Urinary bladder (tissue), 4 donors: Measurements from ENCODE around the gene GSTM4. TPM values are rescaled to one million over a fixed set of nuclear protein-coding genes. Genes with fewer than 3 reads are reported as not detected.

Experiments used
- DNase-seq: peaks from one replicate; pipeline ENCODE4 v3.0.0-alpha.2; 2015; ENCODE audit errors: extremely low spot score
- H3K27ac ChIP-seq: one replicate; pipeline ENCODE4 v1.5.1; 2013; ENCODE audit warnings: low read depth, mild to moderate bottlenecking, moderate library complexity
- H3K36me3 ChIP-seq: one replicate; pipeline ENCODE4 v1.6.1; 2013; ENCODE audit warnings: mild to moderate bottlenecking, moderate library complexity; ENCODE audit not compliant: insufficient read depth
- H3K4me1 ChIP-seq: one replicate; pipeline ENCODE4 v1.6.1; 2013; ENCODE audit warnings: mild to moderate bottlenecking, moderate library complexity; ENCODE audit not compliant: insufficient read depth
- H3K4me3 ChIP-seq: one replicate; pipeline ENCODE4 v1.5.1; 2013; ENCODE audit warnings: low read depth, low read length
- WGBS: extraction: QIAGEN DNeasy Blood & Tissue Kit; methylation state at CpG from one replicate; pipeline ENCODE4 v1.1.7; 2013; 5-methylcytosine and 5-hydroxymethylcytosine counted together
- polyA plus RNA-seq: library from polyadenylated mRNA; stranded (reverse); fragments of 200-250 nt; gene quantifications from one replicate; pipeline ENCODE4 v1.2.3, GENCODE V29; 2013
- total RNA-seq: library from RNA; depleted of rRNA; stranded (reverse); fragments of >200 nt; gene quantifications from one replicate; pipeline ENCODE4 v1.2.3, GENCODE V29; 2014
- donor health status: healthy with polysubstance abuse.
- donor health status: healthy.

The GSTM4 gene
- total and polyA plus RNA-seq, 2 donors, result 12.4 to 58.2 TPM

DNA sequence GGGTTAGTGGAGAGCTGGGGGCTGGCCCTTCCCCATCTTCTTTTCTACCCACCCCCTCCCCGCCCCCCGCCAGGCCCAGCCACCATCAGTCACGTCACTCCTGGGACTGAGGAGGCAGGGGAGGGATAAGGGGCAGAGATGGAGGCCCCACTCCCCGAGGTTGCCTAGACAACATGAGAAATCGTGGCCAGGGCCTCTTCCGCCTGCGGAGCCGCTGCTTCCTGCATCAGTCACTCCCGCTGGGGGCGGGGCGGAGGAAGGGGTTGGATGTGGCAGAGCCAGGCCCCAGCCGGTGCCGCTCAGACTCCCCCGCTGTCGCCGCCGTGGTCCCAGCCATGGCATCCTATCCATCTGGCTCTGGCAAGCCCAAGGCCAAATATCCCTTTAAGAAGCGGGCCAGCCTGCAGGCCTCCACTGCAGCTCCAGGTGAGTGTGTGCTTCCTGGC is 35.0 kb upstream of the GSTM4 start:
- peak; percentile 90 for DNase-seq
- H3K27ac ChIP-seq, result peak overlapping the region; percentile 80
- WGBS, result under 1% methylated on average over 18 of the region's 18 CpGs
- H3K4me3 ChIP-seq, result peak overlapping the region; percentile 58
- no peaks in the 10 kb centered on the region for H3K4me1 ChIP-seq
- no peaks in the 10 kb centered on the region for H3K36me3 ChIP-seq

DNA sequence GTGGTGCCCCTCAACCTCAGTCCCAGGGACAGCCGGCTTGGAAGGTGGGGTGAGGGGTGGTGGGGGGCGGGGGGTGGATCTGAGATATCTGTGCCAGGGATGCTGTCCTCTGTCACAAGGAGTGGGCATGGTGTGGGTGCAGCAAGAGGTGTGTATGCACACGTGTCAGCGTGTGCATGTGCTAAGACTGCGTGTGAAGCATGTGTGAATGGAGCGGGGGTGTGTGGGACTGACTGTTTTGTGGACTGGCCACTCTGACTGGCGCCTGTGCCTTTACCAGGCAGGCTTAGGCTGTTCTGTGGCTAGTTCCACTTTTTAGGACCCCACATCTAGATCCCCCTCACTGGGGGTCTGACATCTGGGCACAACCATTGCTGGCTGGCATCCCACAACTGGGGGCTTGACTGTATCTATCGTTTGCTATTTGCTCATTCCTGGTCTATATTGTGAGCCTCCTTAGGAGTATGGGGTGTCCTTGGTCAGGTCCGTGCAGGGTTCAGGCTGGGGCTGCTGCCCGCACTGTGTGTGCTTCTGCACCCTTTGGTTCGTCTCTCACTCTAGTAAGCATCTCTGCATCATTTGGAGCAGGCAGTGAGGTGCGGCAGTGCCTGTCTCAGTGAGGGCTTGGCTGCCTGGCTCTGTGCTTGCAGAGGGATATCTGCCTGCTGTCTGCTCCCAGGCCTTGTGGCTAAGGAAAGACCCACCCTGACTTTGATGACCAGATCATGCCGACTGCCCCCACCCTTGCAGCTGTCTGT is 34.3 kb upstream of the GSTM4 start:
- WGBS, result 38% methylated on average over 13 of the region's 13 CpGs
- H3K27ac ChIP-seq, result no peak overlapping the region
- no peaks in the 10 kb centered on the region for H3K4me1 ChIP-seq
- DNase-seq, result no peak
- H3K36me3 ChIP-seq, result no peaks in the 10 kb centered on the region
- H3K4me3 ChIP-seq, result peak overlapping the region; percentile 58

DNA sequence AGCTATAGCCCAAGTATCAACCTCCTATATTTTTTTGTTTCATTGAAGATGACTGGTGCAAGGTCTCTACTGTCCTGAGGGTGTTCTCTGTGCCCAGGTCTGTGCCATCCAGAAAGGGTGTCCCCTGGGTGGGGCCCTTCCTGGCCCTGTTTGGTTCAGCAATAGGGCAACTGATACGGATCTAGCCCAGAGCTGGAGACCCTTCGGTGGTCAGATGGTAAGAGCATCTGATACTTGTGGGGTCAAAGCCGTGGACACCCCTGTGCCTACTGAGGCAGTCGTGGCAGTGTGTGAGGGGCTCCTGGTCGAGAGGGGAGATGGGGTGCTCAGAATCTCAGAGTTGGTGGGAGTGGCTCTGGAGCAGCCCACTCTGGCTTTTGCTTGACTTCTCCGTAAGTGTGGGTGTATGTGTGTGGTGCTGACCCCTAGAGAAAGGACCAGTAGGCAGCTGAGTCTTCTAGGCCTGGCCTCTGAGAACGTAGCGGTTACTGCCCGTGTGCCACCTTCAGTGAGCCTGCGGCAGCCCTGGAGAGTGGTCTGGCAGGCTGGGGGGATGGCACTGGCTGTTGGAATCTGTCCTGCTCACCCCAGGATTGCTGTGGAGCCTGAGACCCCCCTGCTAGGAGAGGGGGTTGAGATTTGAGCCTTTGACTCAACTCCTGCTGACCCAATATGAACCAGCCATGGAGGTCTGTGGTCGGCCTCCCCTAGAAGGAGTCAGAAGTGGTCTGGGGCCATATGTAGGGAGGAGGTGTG is 33.6 kb upstream of the GSTM4 start:
- no peak overlapping the region for H3K27ac ChIP-seq
- no peak for DNase-seq
- H3K36me3 ChIP-seq, result peaks cover 3% of the 10 kb centered on the region
- no peaks in the 10 kb centered on the region for H3K4me1 ChIP-seq
- WGBS, result 83% methylated on average over 11 of the region's 11 CpGs
- H3K4me3 ChIP-seq, result no peak overlapping the region

DNA sequence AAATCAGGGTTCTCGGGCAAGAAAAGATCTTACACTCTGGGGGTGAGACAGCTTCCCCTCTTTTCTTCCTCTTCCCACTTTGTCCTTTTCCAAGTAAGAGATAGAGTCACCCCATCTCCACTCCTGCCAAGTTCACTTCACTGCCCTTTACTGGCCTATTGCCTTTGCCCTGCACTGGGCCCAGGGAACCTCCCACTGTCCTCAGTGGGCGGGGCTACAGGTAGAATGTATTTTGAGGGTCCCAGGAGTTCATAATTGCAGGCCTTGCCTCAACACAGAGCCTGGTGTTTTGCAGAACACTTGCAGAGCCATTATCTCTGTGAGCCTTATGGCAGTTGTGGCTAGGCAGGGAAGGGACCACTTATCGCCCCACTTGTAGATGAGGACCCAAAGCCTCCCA is 33.0 kb upstream of the GSTM4 start:
- no peak overlapping the region for H3K27ac ChIP-seq
- no peaks in the 10 kb centered on the region for H3K4me1 ChIP-seq
- H3K36me3 ChIP-seq, result peaks cover 3% of the 10 kb centered on the region
- no peak overlapping the region for H3K4me3 ChIP-seq
- no peak for DNase-seq
- WGBS, result 92% methylated on average over 3 of the region's 3 CpGs

DNA sequence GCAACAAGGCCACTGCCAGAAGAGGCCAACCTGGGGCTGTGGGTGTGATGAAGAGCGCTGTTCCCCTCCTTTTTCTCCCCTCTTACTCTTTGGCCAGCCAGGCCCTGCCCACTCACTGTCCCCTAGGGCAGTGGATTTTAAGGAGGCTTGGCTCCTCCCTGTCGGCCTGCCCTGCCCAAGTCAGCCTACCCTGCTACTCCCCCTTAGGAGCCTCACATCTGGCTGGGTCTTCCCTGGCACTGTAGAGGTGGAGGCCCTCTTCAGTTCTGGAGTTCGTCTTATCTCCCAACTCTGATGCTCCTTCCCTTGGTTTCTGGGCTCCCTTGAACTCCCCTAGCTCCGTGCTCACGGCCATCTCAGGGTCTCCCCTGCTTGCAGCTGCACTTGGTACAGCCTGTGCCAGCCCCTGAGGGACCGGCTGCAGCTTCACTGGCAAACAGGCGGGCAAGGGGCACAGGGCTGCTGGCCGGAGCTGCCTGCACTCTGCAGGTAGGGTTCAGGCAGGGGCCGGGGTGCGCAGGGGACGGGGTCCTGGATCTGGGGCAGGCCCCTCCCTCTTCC is 32.2 kb upstream of the GSTM4 start:
- Histone ChIP-seq H3K4me3 (no peak overlapping the region), H3K36me3 (peaks cover 3% of the 10 kb centered on the region), H3K4me1 (no peaks in the 10 kb centered on the region), H3K27ac (no peak overlapping the region)
- WGBS, result 49% methylated on average over 11 of the region's 11 CpGs
- DNase-seq, result no peak

DNA sequence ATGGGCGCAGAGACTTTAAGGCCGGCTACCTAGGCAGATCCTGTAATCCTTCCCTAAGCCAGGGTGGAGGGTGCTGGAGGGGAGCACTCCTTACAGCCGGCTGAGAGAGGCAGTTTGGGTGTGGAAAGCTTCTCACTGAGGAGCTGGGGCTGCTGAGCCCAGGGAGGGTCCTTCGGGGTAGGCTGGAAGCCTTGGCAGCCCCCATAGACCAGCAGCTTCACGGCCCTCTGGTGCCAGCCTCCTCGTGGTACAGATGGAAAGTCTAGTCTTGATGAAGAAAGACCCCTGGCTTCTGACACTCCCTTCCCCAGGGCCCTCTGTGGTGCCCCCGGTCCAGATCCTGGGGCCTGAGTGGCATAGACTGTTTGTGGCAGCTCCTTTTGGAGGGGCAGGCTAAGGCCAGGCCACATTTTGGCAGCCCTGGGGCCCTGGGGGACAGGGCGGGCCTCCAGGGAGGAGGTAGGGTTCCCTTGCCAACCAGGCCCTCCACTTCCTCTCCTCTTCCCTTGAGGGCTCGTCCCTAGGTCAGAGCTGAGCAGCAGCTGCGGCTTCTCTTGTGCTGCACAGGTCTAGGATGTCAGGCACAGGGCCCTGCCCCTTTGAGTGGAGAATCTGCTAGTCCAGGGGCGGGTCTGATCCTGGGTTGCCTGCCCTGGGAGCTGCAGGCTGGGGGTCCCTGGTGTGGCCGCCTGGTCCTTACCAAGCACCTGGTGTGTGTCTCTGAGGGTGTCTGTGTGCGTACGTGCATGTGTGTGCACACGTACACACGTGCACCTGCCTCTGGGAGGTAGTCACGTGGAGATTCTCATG is 31.5 kb upstream of the GSTM4 start:
- Histone ChIP-seq H3K4me1 (no peaks in the 10 kb centered on the region), H3K4me3 (no peak overlapping the region), H3K36me3 (peaks cover 3% of the 10 kb centered on the region), H3K27ac (no peak overlapping the region)
- 69% methylated on average over 17 of the region's 17 CpGs for WGBS
- no peak for DNase-seq

DNA sequence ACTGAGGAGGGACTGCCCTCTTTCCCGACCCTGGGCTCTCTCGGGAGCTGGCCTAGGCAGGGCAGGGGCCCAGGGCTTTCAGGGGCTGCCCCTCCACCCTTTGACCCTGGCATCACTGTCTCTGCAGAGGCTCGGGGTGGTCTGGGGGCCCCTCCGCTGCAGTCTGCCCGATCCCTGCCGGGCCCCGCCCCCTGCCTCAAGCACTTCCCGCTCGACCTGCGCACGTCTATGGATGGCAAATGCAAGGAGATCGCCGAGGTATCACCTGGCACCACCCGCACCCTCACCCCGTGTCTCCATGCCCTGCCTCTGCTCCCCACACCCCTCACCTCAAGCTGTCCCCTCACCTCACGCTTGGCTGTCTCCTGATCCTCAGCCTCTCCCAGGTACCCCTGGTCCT is 30.7 kb upstream of the GSTM4 start:
- Histone ChIP-seq H3K4me3 (no peak overlapping the region), H3K36me3 (peaks cover 3% of the 10 kb centered on the region), H3K4me1 (no peaks in the 10 kb centered on the region), H3K27ac (no peak overlapping the region)
- no peak for DNase-seq
- 77% methylated on average over 16 of the region's 16 CpGs for WGBS

DNA sequence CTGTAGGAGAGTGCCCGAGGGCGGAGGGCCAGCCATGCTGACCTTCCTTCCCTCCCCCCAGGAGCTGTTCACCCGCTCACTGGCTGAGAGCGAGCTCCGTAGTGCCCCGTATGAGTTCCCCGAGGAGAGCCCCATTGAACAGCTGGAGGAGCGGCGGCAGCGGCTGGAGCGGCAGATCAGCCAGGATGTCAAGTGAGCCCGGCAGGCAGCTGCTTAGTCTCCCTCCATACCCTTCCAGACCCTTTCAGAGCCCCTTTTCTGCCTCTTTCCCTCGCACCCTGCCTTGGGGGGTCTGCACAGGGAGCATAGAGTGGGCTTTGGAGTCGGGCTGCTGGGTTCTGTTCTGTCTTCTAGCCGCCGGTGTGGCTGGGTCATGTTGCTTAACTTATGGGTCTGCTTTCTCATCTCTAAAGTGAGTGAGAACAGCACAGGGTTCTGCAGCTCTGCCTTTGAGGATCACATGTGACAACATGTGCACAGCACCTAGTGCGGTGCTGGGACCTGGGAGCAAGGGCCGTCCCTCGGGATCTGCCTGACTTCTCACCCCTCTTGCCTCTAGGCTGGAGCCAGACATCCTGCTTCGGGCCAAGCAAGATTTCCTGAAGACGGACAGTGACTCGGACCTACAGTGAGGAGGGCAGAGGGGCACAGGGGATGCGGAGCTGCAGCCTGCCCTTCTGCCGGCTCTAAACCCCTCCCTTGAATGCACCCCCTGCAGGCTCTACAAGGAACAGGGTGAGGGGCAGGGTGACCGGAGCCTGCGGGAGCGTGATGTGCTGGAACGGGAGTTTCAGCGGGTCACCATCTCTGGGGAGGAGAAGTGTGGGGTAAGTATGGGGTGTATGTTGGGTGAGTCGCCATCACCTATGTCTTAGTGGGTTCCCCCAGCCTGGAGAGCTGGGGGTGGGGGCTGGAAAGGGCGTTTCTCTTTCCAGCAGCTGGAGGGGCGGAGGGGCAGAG is 30.0 kb upstream of the GSTM4 start:
- Histone ChIP-seq H3K4me3 (no peak overlapping the region), H3K36me3 (peaks cover 3% of the 10 kb centered on the region), H3K27ac (no peak overlapping the region), H3K4me1 (no peaks in the 10 kb centered on the region)
- WGBS, result 71% methylated on average over 32 of the region's 32 CpGs
- DNase-seq, result no peak

DNA sequence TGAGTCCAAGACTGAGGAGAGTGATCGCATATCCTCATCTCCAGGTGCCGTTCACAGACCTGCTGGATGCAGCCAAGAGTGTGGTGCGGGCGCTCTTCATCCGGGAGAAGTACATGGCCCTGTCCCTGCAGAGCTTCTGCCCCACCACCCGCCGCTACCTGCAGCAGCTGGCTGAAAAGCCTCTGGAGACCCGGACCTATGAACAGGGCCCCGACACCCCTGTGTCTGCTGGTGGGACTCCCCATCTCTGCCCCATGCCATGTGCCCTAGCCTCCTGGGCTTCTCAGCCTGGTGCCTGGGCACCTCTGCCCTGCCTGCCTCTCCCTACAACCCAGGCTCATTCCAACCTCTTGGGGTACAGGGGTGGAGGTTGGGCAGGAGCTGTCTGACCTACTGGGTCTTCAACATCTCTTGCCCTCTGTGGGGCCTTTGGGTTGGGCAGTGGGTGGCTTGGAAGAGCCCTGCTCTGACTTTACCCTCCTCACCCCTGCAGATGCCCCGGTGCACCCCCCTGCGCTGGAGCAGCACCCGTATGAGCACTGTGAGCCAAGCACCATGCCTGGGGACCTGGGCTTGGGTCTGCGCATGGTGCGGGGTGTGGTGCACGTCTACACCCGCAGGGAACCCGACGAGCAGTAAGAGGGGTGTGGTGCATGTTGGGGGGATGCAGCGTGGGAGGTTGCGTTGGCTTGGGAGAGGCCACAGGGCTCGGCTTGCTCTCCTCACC is 29.1 kb upstream of the GSTM4 start:
- H3K27ac ChIP-seq, result no peak overlapping the region
- DNase-seq, result no peak
- H3K36me3 ChIP-seq, result peaks cover 3% of the 10 kb centered on the region
- 94% methylated on average over 21 of the region's 21 CpGs for WGBS
- H3K4me1 ChIP-seq, result no peaks in the 10 kb centered on the region
- H3K4me3 ChIP-seq, result no peak overlapping the region

DNA sequence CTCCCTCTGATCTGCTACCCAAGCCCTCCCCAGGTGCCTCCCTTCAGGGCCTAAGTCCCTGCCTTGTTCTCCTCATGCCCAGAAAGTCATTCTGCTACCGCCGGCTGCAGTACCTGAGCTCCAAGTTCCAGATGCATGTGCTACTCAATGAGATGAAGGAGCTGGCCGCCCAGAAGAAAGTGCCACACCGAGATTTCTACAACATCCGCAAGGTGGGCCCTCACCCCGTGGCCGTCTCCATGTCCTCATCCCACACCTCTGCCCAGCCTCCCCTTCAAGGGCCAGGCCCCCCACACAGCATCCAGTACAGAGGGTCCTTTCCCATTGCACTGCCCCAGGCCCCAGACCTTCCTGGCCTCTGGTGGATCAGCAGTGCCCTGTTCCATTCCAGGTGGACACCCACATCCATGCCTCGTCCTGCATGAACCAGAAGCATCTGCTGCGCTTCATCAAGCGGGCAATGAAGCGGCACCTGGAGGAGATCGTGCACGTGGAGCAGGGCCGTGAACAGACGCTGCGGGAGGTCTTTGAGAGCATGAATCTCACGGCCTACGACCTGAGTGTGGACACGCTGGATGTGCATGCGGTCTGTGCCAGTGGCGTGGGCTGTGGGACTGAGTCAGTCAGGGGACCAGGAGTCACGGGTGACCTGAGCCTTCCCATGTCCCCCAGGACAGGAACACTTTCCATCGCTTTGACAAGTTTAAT is 28.1 kb upstream of the GSTM4 start:
- no peak overlapping the region for H3K4me3 ChIP-seq
- no peak for DNase-seq
- peaks cover 3% of the 10 kb centered on the region for H3K36me3 ChIP-seq
- no peaks in the 10 kb centered on the region for H3K4me1 ChIP-seq
- H3K27ac ChIP-seq, result no peak overlapping the region
- WGBS, result 92% methylated on average over 23 of the region's 23 CpGs

DNA sequence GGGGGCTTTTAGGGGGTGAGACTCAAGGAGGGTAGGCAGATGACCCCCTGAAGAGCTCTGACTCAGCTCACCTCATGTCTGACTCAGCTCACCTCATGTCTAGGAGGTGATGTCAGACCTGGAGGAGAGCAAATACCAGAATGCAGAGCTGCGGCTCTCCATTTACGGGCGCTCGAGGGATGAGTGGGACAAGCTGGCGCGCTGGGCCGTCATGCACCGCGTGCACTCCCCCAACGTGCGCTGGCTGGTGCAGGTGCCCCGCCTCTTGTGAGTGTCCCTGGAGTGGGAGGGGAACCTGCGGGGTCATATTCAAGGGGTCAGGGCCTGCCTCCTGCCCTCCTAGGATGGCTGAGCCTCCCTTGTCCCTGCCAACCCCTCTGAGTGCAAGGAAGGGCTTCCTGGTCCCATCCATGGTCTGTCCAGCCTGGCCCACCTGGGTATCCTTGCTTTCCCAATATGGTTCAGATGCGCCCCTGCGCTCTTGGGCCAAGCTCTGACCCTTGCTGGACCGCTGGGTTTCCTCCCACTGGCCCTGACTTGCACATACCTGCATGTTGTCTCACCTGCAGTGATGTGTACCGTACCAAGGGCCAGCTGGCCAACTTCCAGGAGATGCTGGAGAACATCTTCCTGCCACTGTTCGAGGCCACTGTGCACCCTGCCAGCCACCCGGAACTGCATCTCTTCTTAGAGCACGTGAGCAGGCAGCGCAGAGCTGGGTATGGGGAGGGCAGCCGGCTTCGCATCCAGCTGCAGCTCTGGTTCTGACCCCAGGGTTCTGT is 27.2 kb upstream of the GSTM4 start:
- 88% methylated on average over 23 of the region's 23 CpGs for WGBS
- H3K36me3 ChIP-seq, result peaks cover 3% of the 10 kb centered on the region
- DNase-seq, result no peak
- no peak overlapping the region for H3K4me3 ChIP-seq
- H3K27ac ChIP-seq, result no peak overlapping the region
- no peaks in the 10 kb centered on the region for H3K4me1 ChIP-seq
